ENCODE measurements around the gene MICU1. TPM values are rescaled to one million over a fixed set of nuclear protein-coding genes. Genes with fewer than 3 reads are reported as not detected.

Gene MICU1
- total RNA-seq, 4 donors from 2014 or later, result 24.4 to 195 (median 66.9) TPM

GRCh38 chr10:72615970-72616369 lies 9.9 kb downstream of the MICU1 start:
- Histone ChIP-seq H3K36me3 (no peaks in the 10 kb centered on the region), H3K4me1 (no peaks in the 10 kb centered on the region), H3K4me3 (no peak overlapping the region), H3K27ac (no peak overlapping the region), H3K9me3 (no peaks in the 10 kb centered on the region), H3K27me3 (no peaks in the 10 kb centered on the region)
- no peak for DNase-seq
- TF ChIP-seq CTCF (IDR thresholded peaks at IDR 0.05) (no peak), POLR2A (IDR thresholded peaks at IDR 0.05) (no peak)
- intact Hi-C loops (cut with DNase I; ENCODE audit: low total_unique reads), result no loop called here

GRCh38 chr10:72612203-72612826 lies 13.6 kb downstream of the MICU1 start:
- no peaks in the 10 kb centered on the region for H3K27me3 ChIP-seq
- no peaks in the 10 kb centered on the region for H3K36me3 ChIP-seq
- intact Hi-C loops (cut with DNase I; ENCODE audit: low total_unique reads), result no loop called here
- no peaks in the 10 kb centered on the region for H3K9me3 ChIP-seq
- H3K27ac ChIP-seq, result peak overlapping the region; percentile 33 to 49
- H3K4me3 ChIP-seq, result no peak overlapping the region
- no peak for DNase-seq
- no peaks in the 10 kb centered on the region for H3K4me1 ChIP-seq
- TF ChIP-seq CTCF (IDR thresholded peaks at IDR 0.05) (no peak), POLR2A (IDR thresholded peaks at IDR 0.05) (no peak)

- no peak for DNase-seq
- no peak for TF ChIP-seq CTCF (IDR thresholded peaks at IDR 0.05)
- no peak for TF ChIP-seq POLR2A (IDR thresholded peaks at IDR 0.05)
- no peak overlapping the region for H3K4me3 ChIP-seq
- H3K36me3 ChIP-seq, result no peaks in the 10 kb centered on the region
- no peaks in the 10 kb centered on the region for H3K4me1 ChIP-seq
- intact Hi-C loops (cut with DNase I; ENCODE audit: low total_unique reads), result no loop called here
- no peaks in the 10 kb centered on the region for H3K27me3 ChIP-seq
- H3K9me3 ChIP-seq, result no peaks in the 10 kb centered on the region
- peak overlapping the region; percentile 33 to 49 for H3K27ac ChIP-seq
Observed at GRCh38 chr10:72611783-72612182, 14.1 kb downstream of the MICU1 start.

GRCh38 chr10:72610466-72610865 lies 15.4 kb downstream of the MICU1 start:
- TF ChIP-seq CTCF (IDR thresholded peaks at IDR 0.05) (no peak), POLR2A (IDR thresholded peaks at IDR 0.05) (no peak)
- Histone ChIP-seq H3K27me3 (no peaks in the 10 kb centered on the region), H3K9me3 (no peaks in the 10 kb centered on the region), H3K36me3 (no peaks in the 10 kb centered on the region), H3K4me3 (no peak overlapping the region), H3K4me1 (no peaks in the 10 kb centered on the region), H3K27ac (peak overlapping the region in 1 of 2 donors; percentile 49)
- no peak for DNase-seq
- intact Hi-C loops (cut with DNase I; ENCODE audit: low total_unique reads), result no loop called here

DNA sequence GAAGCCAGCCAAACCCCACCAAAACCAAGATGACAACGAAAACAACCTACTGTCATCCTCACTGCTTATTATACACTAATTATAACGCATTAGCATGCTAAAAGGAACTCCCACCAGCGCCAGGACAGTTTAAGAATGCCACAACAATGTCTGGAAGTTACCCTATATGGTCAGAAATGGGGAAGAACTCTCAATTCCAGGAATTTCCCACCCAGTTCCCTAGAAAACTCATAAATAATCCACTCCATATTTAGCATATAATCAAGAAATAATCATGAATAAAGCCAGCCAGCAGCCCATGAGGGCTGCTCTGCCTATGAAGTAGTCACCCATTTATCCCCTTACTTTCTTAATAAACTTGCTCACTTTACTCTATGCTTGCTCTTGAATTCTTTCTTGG lies 20.8 kb downstream of the MICU1 start:
- Histone ChIP-seq H3K27me3 (no peaks in the 10 kb centered on the region), H3K4me1 (no peaks in the 10 kb centered on the region), H3K4me3 (no peak overlapping the region), H3K27ac (peak overlapping the region in 1 of 2 donors; percentile 10), H3K9me3 (no peaks in the 10 kb centered on the region), H3K36me3 (no peaks in the 10 kb centered on the region)
- intact Hi-C loops (cut with DNase I; ENCODE audit: low total_unique reads), result no loop called here
- no peak for TF ChIP-seq CTCF (IDR thresholded peaks at IDR 0.05)
- TF ChIP-seq POLR2A (IDR thresholded peaks at IDR 0.05), result no peak
- DNase-seq, result no peak
